Karpas-422 (cell line): ENCODE measurements around the gene ENHO. TPM values are rescaled to one million over a fixed set of nuclear protein-coding genes. Genes with fewer than 3 reads are reported as not detected.

Experiments used
- DNase-seq: peaks from one replicate; pipeline ENCODE4 v3.0.0-alpha.2; 2015
- H2AFZ ChIP-seq: fragments of 200-600 bp; sonication (generic); 2 replicates; pipeline ENCODE4 v1.6.1; 2014; ENCODE audit warnings: antibody characterized with exemption, low read length, mixed read lengths
- H3K27ac ChIP-seq: fragments of 200-600 bp; sonication (generic); 2 replicates; pipeline ENCODE4 v1.5.1; 2014; ENCODE audit warnings: mild to moderate bottlenecking, low read length, moderate library complexity
- H3K27me3 ChIP-seq: fragments of 200-600 bp; sonication (generic); 2 replicates; pipeline ENCODE4 v1.6.1; 2014; ENCODE audit warnings: low read length, mixed read lengths
- H3K36me3 ChIP-seq: fragments of 200-600 bp; sonication (generic); 2 replicates; pipeline ENCODE4 v1.6.1; 2014; ENCODE audit warnings: low read length, mixed read lengths; ENCODE audit not compliant: insufficient read depth
- H3K4me1 ChIP-seq: fragments of 200-600 bp; sonication (generic); 2 replicates; pipeline ENCODE4 v1.6.1; 2014; ENCODE audit warnings: mild to moderate bottlenecking, low read length, mixed read lengths
- H3K4me2 ChIP-seq: fragments of 200-600 bp; sonication (generic); 2 replicates; pipeline ENCODE4 v1.6.1; 2014; ENCODE audit warnings: low read length, low read depth, mild to moderate bottlenecking; ENCODE audit not compliant: poor library complexity, severe bottlenecking
- H3K4me3 ChIP-seq: fragments of 200-600 bp; sonication (generic); 2 replicates; pipeline ENCODE4 v1.5.1; 2014; ENCODE audit warnings: mild to moderate bottlenecking, antibody characterized with exemption, low read length, mixed read lengths
- H3K79me2 ChIP-seq: fragments of 200-600 bp; sonication (generic); 2 replicates; pipeline ENCODE4 v1.6.1; 2014; ENCODE audit warnings: mild to moderate bottlenecking, low read length, mixed read lengths
- H3K9ac ChIP-seq: fragments of 200-600 bp; sonication (generic); 2 replicates; pipeline ENCODE4 v1.6.0; 2014; ENCODE audit warnings: low read length
- H3K9me2 ChIP-seq: fragments of 200-600 bp; sonication (generic), shearing (Covaris generic); replicated peaks from 2 replicates; pipeline ENCODE4 v1.6.0; 2014; ENCODE audit warnings: mild to moderate bottlenecking, low read length, moderate library complexity; ENCODE audit not compliant: insufficient read depth
- H3K9me3 ChIP-seq: fragments of 300-700, 200-600 bp; sonication (generic); 2 replicates; pipeline ENCODE4 v1.6.1; 2014; ENCODE audit warnings: low read length, mixed read lengths
- H4K20me1 ChIP-seq: fragments of 200-600 bp; sonication (generic); 2 replicates; pipeline ENCODE4 v1.6.1; 2014; ENCODE audit warnings: mild to moderate bottlenecking, antibody characterized with exemption, low read length, low read depth; ENCODE audit not compliant: insufficient read depth
- total RNA-seq: library from RNA; depleted of rRNA; stranded (reverse); fragments of >200 nt; shearing (Covaris generic); gene quantifications from 2 replicates; pipeline ENCODE4 v1.2.3, GENCODE V29; 2014; ENCODE audit warnings: low replicate concordance

ENHO gene
- total RNA-seq, 1 experiment from 2014 or later, result 16.0 TPM

GRCh38 chr9:34498553-34498952 lies 24.2 kb downstream of the ENHO start:
- H3K4me1 ChIP-seq, result peaks cover 7% of the 10 kb centered on the region
- H3K9me3 ChIP-seq, result no peaks in the 10 kb centered on the region
- no peaks in the 10 kb centered on the region for H3K36me3 ChIP-seq
- H3K4me3 ChIP-seq, result no peak overlapping the region
- H4K20me1 ChIP-seq, result no peaks in the 10 kb centered on the region
- H3K79me2 ChIP-seq, result no peaks in the 10 kb centered on the region
- no peak for DNase-seq
- H3K9ac ChIP-seq, result no peak overlapping the region
- H3K4me2 ChIP-seq, result no peak overlapping the region
- no peak overlapping the region for H3K27ac ChIP-seq
- no peak overlapping the region for H2AFZ ChIP-seq
- H3K9me2 ChIP-seq, result no peaks in the 10 kb centered on the region
- H3K27me3 ChIP-seq, result no peaks in the 10 kb centered on the region

GRCh38 chr9:34496149-34496712 lies 26.6 kb downstream of the ENHO start:
- H3K9ac ChIP-seq, result no peak overlapping the region
- no peaks in the 10 kb centered on the region for H3K9me2 ChIP-seq
- no peaks in the 10 kb centered on the region for H3K79me2 ChIP-seq
- H3K4me3 ChIP-seq, result no peak overlapping the region
- H3K9me3 ChIP-seq, result no peaks in the 10 kb centered on the region
- no peaks in the 10 kb centered on the region for H3K36me3 ChIP-seq
- H4K20me1 ChIP-seq, result no peaks in the 10 kb centered on the region
- no peak overlapping the region for H3K4me2 ChIP-seq
- H3K27me3 ChIP-seq, result no peaks in the 10 kb centered on the region
- no peak for DNase-seq
- H3K4me1 ChIP-seq, result no peaks in the 10 kb centered on the region
- H3K27ac ChIP-seq, result no peak overlapping the region
- H2AFZ ChIP-seq, result no peak overlapping the region

- H4K20me1 ChIP-seq, result no peaks in the 10 kb centered on the region
- no peaks in the 10 kb centered on the region for H3K9me2 ChIP-seq
- no peak overlapping the region for H3K4me2 ChIP-seq
- no peaks in the 10 kb centered on the region for H3K27me3 ChIP-seq
- no peaks in the 10 kb centered on the region for H3K36me3 ChIP-seq
- H2AFZ ChIP-seq, result no peak overlapping the region
- H3K9me3 ChIP-seq, result no peaks in the 10 kb centered on the region
- H3K4me3 ChIP-seq, result no peak overlapping the region
- DNase-seq, result peak; percentile 80
- H3K4me1 ChIP-seq, result no peaks in the 10 kb centered on the region
- H3K9ac ChIP-seq, result no peak overlapping the region
- H3K79me2 ChIP-seq, result no peaks in the 10 kb centered on the region
- H3K27ac ChIP-seq, result no peak overlapping the region
Measured at GRCh38 chr9:34493972-34494535, 28.7 kb downstream of the ENHO start.

- H3K4me3 ChIP-seq, result no peak overlapping the region
- no peak overlapping the region for H3K4me2 ChIP-seq
- H3K27me3 ChIP-seq, result 0 out of 2 replicates have a peak, but pooled peaks cover 2% of the 10 kb centered on the region
- peak; percentile 71 for DNase-seq
- H2AFZ ChIP-seq, result no peak overlapping the region
- no peaks in the 10 kb centered on the region for H4K20me1 ChIP-seq
- no peak overlapping the region for H3K9ac ChIP-seq
- no peak overlapping the region for H3K27ac ChIP-seq
- H3K9me2 ChIP-seq, result no peaks in the 10 kb centered on the region
- H3K9me3 ChIP-seq, result no peaks in the 10 kb centered on the region
- H3K4me1 ChIP-seq, result no peaks in the 10 kb centered on the region
- no peaks in the 10 kb centered on the region for H3K36me3 ChIP-seq
- no peaks in the 10 kb centered on the region for H3K79me2 ChIP-seq
Measured at GRCh38 chr9:34492051-34492450, 30.7 kb downstream of the ENHO start.

GRCh38 chr9:34491596-34491995 lies 31.2 kb downstream of the ENHO start:
- no peak overlapping the region for H3K27ac ChIP-seq
- no peak overlapping the region for H2AFZ ChIP-seq
- no peaks in the 10 kb centered on the region for H3K36me3 ChIP-seq
- H3K4me2 ChIP-seq, result no peak overlapping the region
- no peaks in the 10 kb centered on the region for H3K9me3 ChIP-seq
- no peak overlapping the region for H3K4me3 ChIP-seq
- no peaks in the 10 kb centered on the region for H3K4me1 ChIP-seq
- no peaks in the 10 kb centered on the region for H3K79me2 ChIP-seq
- no peak overlapping the region for H3K9ac ChIP-seq
- no peaks in the 10 kb centered on the region for H3K9me2 ChIP-seq
- DNase-seq, result no peak
- 0 out of 2 replicates have a peak, but pooled peaks cover 2% of the 10 kb centered on the region for H3K27me3 ChIP-seq
- H4K20me1 ChIP-seq, result no peaks in the 10 kb centered on the region

- H4K20me1 ChIP-seq, result no peaks in the 10 kb centered on the region
Measured at GRCh38 chr9:34490760-34491159, 32.0 kb downstream of the ENHO start.

GRCh38 chr9:34490360-34490759 lies 32.4 kb downstream of the ENHO start:
- Histone ChIP-seq H3K27me3 (0 out of 2 replicates have a peak, but pooled peaks cover 2% of the 10 kb centered on the region), H3K4me2 (no peak overlapping the region)

More at GRCh38 chr9:34490760-34491159, 32.0 kb downstream of the ENHO start:
- no peak overlapping the region for H3K27ac ChIP-seq
- no peak overlapping the region for H3K4me2 ChIP-seq
- H3K79me2 ChIP-seq, result no peaks in the 10 kb centered on the region
- no peak for DNase-seq
- H3K27me3 ChIP-seq, result 0 out of 2 replicates have a peak, but pooled peaks cover 2% of the 10 kb centered on the region
- H3K9ac ChIP-seq, result no peak overlapping the region
- H2AFZ ChIP-seq, result no peak overlapping the region
- no peaks in the 10 kb centered on the region for H3K9me2 ChIP-seq
- H3K4me3 ChIP-seq, result no peak overlapping the region
- H3K9me3 ChIP-seq, result no peaks in the 10 kb centered on the region
- no peaks in the 10 kb centered on the region for H3K36me3 ChIP-seq
- H3K4me1 ChIP-seq, result no peaks in the 10 kb centered on the region

GRCh38 chr9:34486572-34486971 lies 36.2 kb downstream of the ENHO start:
- H2AFZ ChIP-seq, result no peak overlapping the region
- H3K27me3 ChIP-seq, result 0 out of 2 replicates have a peak, but pooled peaks cover 2% of the 10 kb centered on the region
- no peak for DNase-seq
- no peak overlapping the region for H3K4me2 ChIP-seq
- no peak overlapping the region for H3K9ac ChIP-seq
- H3K36me3 ChIP-seq, result no peaks in the 10 kb centered on the region
- H3K4me1 ChIP-seq, result no peaks in the 10 kb centered on the region
- H3K27ac ChIP-seq, result no peak overlapping the region
- H3K9me2 ChIP-seq, result no peaks in the 10 kb centered on the region
- H3K9me3 ChIP-seq, result no peaks in the 10 kb centered on the region
- no peaks in the 10 kb centered on the region for H3K79me2 ChIP-seq
- no peak overlapping the region for H3K4me3 ChIP-seq
- no peaks in the 10 kb centered on the region for H4K20me1 ChIP-seq

More at GRCh38 chr9:34490360-34490759, 32.4 kb downstream of the ENHO start:
- Histone ChIP-seq H3K27ac (no peak overlapping the region), H3K36me3 (no peaks in the 10 kb centered on the region), H3K4me1 (no peaks in the 10 kb centered on the region), H3K9me3 (no peaks in the 10 kb centered on the region), H3K4me3 (no peak overlapping the region), H2AFZ (no peak overlapping the region), H3K9ac (no peak overlapping the region), H4K20me1 (no peaks in the 10 kb centered on the region), H3K9me2 (no peaks in the 10 kb centered on the region), H3K79me2 (no peaks in the 10 kb centered on the region)
- no peak for DNase-seq
